RWPE2 (cell line): ENCODE results near the gene PARVB.

Experiments
- ATAC-seq: fragments of 200-7000 bp; cut with Tn5 transposase; 3 replicates; pipeline ENCODE4 v1.9.1; 2021; ENCODE audit warnings: low read depth
- DNase-seq: peaks from one replicate; pipeline ENCODE4 v3.0.0-alpha.2; 2020; ENCODE audit warnings: low spot score
- H3K27ac ChIP-seq: fragments of 450-650 bp; 2 replicates; pipeline ENCODE4 v1.5.1; 2017; ENCODE audit warnings: mild to moderate bottlenecking; ENCODE audit not compliant: poor library complexity, severe bottlenecking
- H3K27me3 ChIP-seq: fragments of 250-450 bp; sonication (Bioruptor Pico); 2 replicates; pipeline ENCODE4 v1.5.1; 2021; ENCODE audit warnings: mild to moderate bottlenecking, moderate library complexity; ENCODE audit not compliant: insufficient read depth, poor library complexity, severe bottlenecking
- H3K36me3 ChIP-seq: fragments of 250-450 bp; sonication (Bioruptor Pico); 2 replicates; pipeline ENCODE4 v1.5.1; 2020; ENCODE audit warnings: low read depth, mild to moderate bottlenecking, moderate library complexity
- H3K4me1 ChIP-seq: fragments of 250-450 bp; sonication (Bioruptor Pico); 2 replicates; pipeline ENCODE4 v1.5.1; 2021; ENCODE audit warnings: mild to moderate bottlenecking, moderate library complexity; ENCODE audit not compliant: insufficient read depth, poor library complexity, severe bottlenecking
- H3K4me3 ChIP-seq: fragments of 250-450 bp; sonication (Bioruptor Pico); 2 replicates; pipeline ENCODE4 v1.5.1; 2021; ENCODE audit warnings: mild to moderate bottlenecking, moderate library complexity; ENCODE audit not compliant: severe bottlenecking
- H3K9me3 ChIP-seq: fragments of 250-450 bp; sonication (Bioruptor Pico); 2 replicates; pipeline ENCODE4 v1.5.1; 2021; ENCODE audit warnings: mild to moderate bottlenecking, moderate library complexity; ENCODE audit not compliant: severe bottlenecking
- TF ChIP-seq, protein P1 (sequence below): fragments of 450-650 bp; IDR thresholded peaks from one replicate; pipeline ENCODE4 v1.5.1; 2017; ENCODE audit warnings: mild to moderate bottlenecking, moderate library complexity; ENCODE audit not compliant: poor library complexity, severe bottlenecking

PARVB gene

DNA sequence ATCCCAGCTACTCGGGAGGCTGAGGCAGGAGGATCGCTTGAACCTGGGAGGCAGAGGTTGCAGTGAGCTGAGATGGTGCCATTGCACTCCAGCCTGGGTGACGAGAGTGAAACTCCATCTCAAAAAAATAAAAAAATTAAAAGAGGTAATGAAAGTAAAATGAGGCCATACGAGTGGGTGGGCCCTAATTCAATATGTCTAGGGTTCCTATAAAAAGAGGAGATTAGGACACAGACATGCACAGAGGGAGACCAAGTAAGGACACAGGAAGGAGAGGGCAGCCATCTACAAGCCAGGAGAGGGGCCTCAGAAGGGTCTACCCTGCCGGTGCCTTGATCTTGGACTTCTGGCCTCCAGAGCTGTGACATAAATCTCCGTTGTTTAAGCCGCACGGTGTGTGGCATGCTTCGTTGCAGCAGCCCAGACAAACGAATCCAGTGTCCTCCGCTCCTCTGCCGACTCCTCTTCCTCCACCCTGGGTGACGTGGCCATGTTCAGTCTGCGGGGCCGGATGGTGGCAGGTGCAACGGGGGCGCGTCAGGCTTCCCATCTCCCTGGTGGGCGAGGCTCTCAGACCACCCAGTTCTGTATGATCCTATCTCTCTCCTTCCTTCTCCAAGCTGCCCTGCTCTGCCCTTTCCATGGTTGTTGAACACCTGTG lies 105.0 kb downstream of the PARVB start:
- H3K4me3 ChIP-seq, result no peak overlapping the region
- H3K9me3 ChIP-seq, result no peaks in the 10 kb centered on the region
- H3K4me1 ChIP-seq, result no peaks in the 10 kb centered on the region
- H3K27me3 ChIP-seq, result no peaks in the 10 kb centered on the region
- H3K27ac ChIP-seq, result no peak overlapping the region
- TF ChIP-seq, protein P1, sequence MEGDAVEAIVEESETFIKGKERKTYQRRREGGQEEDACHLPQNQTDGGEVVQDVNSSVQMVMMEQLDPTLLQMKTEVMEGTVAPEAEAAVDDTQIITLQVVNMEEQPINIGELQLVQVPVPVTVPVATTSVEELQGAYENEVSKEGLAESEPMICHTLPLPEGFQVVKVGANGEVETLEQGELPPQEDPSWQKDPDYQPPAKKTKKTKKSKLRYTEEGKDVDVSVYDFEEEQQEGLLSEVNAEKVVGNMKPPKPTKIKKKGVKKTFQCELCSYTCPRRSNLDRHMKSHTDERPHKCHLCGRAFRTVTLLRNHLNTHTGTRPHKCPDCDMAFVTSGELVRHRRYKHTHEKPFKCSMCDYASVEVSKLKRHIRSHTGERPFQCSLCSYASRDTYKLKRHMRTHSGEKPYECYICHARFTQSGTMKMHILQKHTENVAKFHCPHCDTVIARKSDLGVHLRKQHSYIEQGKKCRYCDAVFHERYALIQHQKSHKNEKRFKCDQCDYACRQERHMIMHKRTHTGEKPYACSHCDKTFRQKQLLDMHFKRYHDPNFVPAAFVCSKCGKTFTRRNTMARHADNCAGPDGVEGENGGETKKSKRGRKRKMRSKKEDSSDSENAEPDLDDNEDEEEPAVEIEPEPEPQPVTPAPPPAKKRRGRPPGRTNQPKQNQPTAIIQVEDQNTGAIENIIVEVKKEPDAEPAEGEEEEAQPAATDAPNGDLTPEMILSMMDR, result no peak
- no peak for ATAC-seq
- H3K36me3 ChIP-seq, result no peaks in the 10 kb centered on the region
- DNase-seq, result no peak

DNA sequence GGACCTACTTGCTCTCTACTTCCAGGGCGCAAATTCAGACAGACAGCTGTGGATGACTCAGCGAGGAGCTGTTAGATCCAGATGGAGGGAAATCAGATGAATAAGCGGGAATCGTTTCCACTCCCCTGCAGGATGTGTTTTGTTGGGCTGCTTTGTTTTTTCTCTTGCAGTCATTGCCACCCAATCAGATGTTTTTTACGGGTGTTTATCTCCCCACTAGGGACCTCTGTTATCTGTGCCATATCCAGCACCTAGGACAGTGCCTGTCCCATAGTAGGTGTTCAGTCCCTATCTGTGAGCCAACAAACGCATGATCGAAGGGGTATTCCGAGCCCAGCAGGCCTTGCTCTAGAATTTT lies 105.5 kb downstream of the PARVB start:
- Histone ChIP-seq H3K4me3 (no peak overlapping the region), H3K36me3 (no peaks in the 10 kb centered on the region), H3K27ac (no peak overlapping the region), H3K9me3 (no peaks in the 10 kb centered on the region), H3K4me1 (no peaks in the 10 kb centered on the region), H3K27me3 (no peaks in the 10 kb centered on the region)
- no peak for ATAC-seq
- TF ChIP-seq, protein P1, result no peak
- no peak for DNase-seq

DNA sequence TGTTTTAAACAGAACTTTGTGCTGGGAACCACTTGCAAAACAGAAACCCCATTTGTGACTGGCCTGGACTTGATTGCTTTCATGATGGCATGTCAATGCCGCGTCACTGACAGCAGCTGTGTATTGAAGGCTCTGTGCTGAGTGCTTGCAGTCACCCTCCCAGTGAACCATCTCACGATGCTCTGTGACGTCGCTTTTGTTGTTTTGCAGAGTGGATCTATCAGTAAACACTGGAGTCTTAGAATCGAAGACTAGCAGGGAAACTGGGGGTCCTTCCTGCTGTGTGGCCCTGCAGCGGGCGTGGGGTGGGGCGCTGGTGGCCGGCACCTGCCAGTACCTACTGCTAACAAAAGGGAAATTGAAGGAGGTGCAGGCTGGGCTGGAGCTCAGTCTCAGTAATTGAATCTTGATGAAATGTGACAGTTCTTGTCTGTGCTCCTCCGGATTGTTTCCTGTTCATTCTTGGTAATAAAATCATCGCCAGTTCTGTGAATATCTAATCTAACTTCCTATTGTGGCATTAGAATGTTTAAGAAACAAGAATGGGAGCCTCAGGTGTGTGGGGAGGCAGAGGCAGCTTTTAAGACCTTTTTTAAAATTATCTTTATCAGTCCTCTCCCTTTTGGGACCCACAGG lies 106.1 kb downstream of the PARVB start:
- TF ChIP-seq, protein P1, result no peak
- ATAC-seq (no peak), DNase-seq (no peak)
- no peaks in the 10 kb centered on the region for H3K27me3 ChIP-seq
- H3K4me1 ChIP-seq, result no peaks in the 10 kb centered on the region
- no peaks in the 10 kb centered on the region for H3K36me3 ChIP-seq
- no peak overlapping the region for H3K4me3 ChIP-seq
- H3K27ac ChIP-seq, result no peak overlapping the region
- H3K9me3 ChIP-seq, result no peaks in the 10 kb centered on the region

DNA sequence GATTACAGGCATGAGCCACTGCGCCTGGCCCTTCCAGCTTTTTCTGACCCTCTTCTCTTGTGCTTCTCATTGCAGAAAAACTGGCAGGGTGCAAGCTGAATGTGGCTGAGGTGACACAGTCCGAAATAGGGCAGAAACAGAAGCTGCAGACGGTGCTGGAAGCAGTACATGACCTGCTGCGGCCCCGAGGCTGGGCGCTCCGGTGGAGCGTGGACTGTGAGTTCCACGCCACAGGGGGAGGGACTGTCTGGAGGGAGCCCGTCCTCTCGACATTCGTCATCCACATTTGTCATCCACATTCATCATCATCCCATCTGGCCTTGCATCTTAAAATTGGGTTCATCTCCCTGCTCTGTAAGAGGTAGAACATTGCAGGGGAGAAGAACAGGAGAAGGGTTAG lies 107.3 kb downstream of the PARVB start:
- TF ChIP-seq, protein P1, result no peak
- no peaks in the 10 kb centered on the region for H3K9me3 ChIP-seq
- no peak overlapping the region for H3K27ac ChIP-seq
- ATAC-seq (no peak), DNase-seq (no peak)
- no peaks in the 10 kb centered on the region for H3K27me3 ChIP-seq
- H3K36me3 ChIP-seq, result no peaks in the 10 kb centered on the region; the same call in 1 of the 2 replicates
- no peak overlapping the region for H3K4me3 ChIP-seq
- no peaks in the 10 kb centered on the region for H3K4me1 ChIP-seq

DNA sequence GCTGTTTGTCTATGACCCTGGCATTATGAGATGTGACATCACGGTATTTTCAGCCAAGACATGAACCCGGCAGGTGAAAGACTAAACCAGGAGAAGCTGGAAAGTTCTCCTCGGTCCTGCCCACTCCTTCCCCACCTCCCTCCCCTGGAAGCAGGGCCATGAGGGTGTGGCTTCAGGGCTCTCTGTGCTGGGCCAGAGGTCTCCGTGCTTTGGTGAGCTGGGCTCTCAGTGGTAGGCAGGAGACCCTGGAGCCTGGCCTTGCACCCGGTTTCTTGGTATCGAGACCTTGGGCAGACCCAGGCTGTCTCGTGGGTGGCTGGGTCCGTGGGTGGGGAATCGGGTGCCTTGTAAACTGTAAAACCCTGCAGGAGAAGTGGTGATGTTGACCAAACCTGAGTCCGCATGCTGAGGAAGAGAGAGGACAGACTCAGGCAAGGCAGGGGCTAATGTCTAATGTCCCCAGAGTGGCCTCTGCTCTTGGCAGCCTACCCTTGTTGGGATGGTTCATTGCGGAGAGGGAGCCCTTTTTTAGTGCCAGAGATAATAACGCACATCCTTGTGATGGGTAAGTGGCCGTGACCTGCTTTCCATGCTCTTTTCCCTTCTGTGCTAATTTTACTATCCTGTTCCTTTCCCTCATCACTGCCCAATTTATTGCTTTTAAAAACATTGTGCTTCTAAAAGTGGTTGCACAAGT lies 108.0 kb downstream of the PARVB start:
- no peak overlapping the region for H3K4me3 ChIP-seq
- H3K36me3 ChIP-seq, result no peaks in the 10 kb centered on the region; the same call in 1 of the 2 replicates
- DNase-seq (no peak), ATAC-seq (no peak)
- TF ChIP-seq, protein P1, result no peak
- no peaks in the 10 kb centered on the region for H3K4me1 ChIP-seq
- no peak overlapping the region for H3K27ac ChIP-seq
- no peaks in the 10 kb centered on the region for H3K27me3 ChIP-seq
- no peaks in the 10 kb centered on the region for H3K9me3 ChIP-seq
